NCI-H128 (cell line): ENCODE data around the gene ZCCHC24.

Source experiments
- DNase-seq: peaks from one replicate; lab custom pipeline; 2025; ENCODE audit not compliant: unreplicated experiment; lab: John Stamatoyannopoulos, UW

Gene ZCCHC24

GRCh38 chr10:79433324-79434222, 11.9 kb downstream of the ZCCHC24 start:
- DNase-seq = no peak

GRCh38 chr10:79431891-79432831, 13.3 kb downstream of the ZCCHC24 start:
- DNase-seq = no peak

- DNase-seq = no peak
Observed at GRCh38 chr10:79431428-79431827, 14.0 kb downstream of the ZCCHC24 start.

- no peak for DNase-seq
Observed at GRCh38 chr10:79430936-79431335, 14.5 kb downstream of the ZCCHC24 start.

- DNase-seq = no peak
Observed at GRCh38 chr10:79430325-79430905, 15.0 kb downstream of the ZCCHC24 start.

- no peak for DNase-seq
Observed at GRCh38 chr10:79429751-79430150, 15.7 kb downstream of the ZCCHC24 start.

GRCh38 chr10:79427965-79428364, 17.5 kb downstream of the ZCCHC24 start:
- DNase-seq = no peak

GRCh38 chr10:79425074-79425532, 20.3 kb downstream of the ZCCHC24 start:
- no peak for DNase-seq

GRCh38 chr10:79424221-79425073, 21.0 kb downstream of the ZCCHC24 start:
- DNase-seq = no peak

- no peak for DNase-seq
Observed at GRCh38 chr10:79422178-79422892, 23.1 kb downstream of the ZCCHC24 start.

- DNase-seq = no peak
Observed at GRCh38 chr10:79420974-79421688, 24.3 kb downstream of the ZCCHC24 start.

- no peak for DNase-seq
Observed at GRCh38 chr10:79418886-79419595, 26.4 kb downstream of the ZCCHC24 start.

- no peak for DNase-seq
Observed at GRCh38 chr10:79418274-79418673, 27.1 kb downstream of the ZCCHC24 start.

- DNase-seq = no peak
Observed at GRCh38 chr10:79417731-79418130, 27.7 kb downstream of the ZCCHC24 start.

- no peak for DNase-seq
Observed at GRCh38 chr10:79417266-79417665, 28.2 kb downstream of the ZCCHC24 start.

GRCh38 chr10:79416578-79417255, 28.7 kb downstream of the ZCCHC24 start:
- DNase-seq = no peak

GRCh38 chr10:79415736-79416577, 29.5 kb downstream of the ZCCHC24 start:
- no peak for DNase-seq
